ENCODE measurements around the gene VAT1L. TPM values are rescaled to one million over a fixed set of nuclear protein-coding genes. Genes with fewer than 3 reads are reported as not detected.

Gene VAT1L
- total and polyA plus RNA-seq, 4 donors: 0.17 to 0.98 (median 0.26) TPM

GRCh38 chr16:77881355-77882030 lies 93.1 kb downstream of the VAT1L start:
- Histone ChIP-seq H3K27me3 (ENCODE audit: control insufficient read depth in 4 of 4, insufficient read depth in 4 of 4, low read length in 3 of 4) (no peaks in the 10 kb centered on the region), H3K9me3 (ENCODE audit: control insufficient read depth in 4 of 4, low read length in 3 of 4) (no peaks in the 10 kb centered on the region), H3K4me3 (ENCODE audit: low read depth in 1 of 3, low read length in 3 of 3) (no peak overlapping the region), H3K27ac (ENCODE audit: low read depth in 1 of 2, low read length in 2 of 2) (no peak overlapping the region), H3K4me1 (ENCODE audit: control insufficient read depth in 4 of 4, insufficient read depth in 4 of 4, low read length in 3 of 4) (no peaks in the 10 kb centered on the region), H3K36me3 (ENCODE audit: control insufficient read depth in 4 of 4, insufficient read depth in 3 of 4, low read depth in 1 of 4, low read length in 3 of 4) (no peaks in the 10 kb centered on the region), H3K9ac (ENCODE audit: low read depth in 1 of 2, low read length in 2 of 2) (no peak overlapping the region)
- WGBS: 77% methylated on average over 2 of the region's 2 CpGs
- DNase-seq (ENCODE audit: low spot score): no peak
- TF ChIP-seq NR2F2 (IDR thresholded peaks at IDR 0.05) (no peak), GABPA (IDR thresholded peaks at IDR 0.05 in 1 of 2, conservative IDR thresholded peaks at IDR 0.05 in 1 of 2) (no peak), RXRA (IDR thresholded peaks at IDR 0.05) (no peak), CTCF (IDR thresholded peaks at IDR 0.05; ENCODE audit: low read depth, low read length, missing input control) (no peak), SP1 (IDR thresholded peaks at IDR 0.05) (no peak), FOXA1 (IDR thresholded peaks at IDR 0.05) (no peak), FOXA2 (IDR thresholded peaks at IDR 0.05) (no peak)

GRCh38 chr16:77882358-77882757 lies 94.0 kb downstream of the VAT1L start:
- H3K36me3 ChIP-seq (ENCODE audit: control insufficient read depth in 4 of 4, insufficient read depth in 3 of 4, low read depth in 1 of 4, low read length in 3 of 4): no peaks in the 10 kb centered on the region
- no peak overlapping the region for H3K27ac ChIP-seq (ENCODE audit: low read depth in 1 of 2, low read length in 2 of 2)
- no peaks in the 10 kb centered on the region for H3K4me1 ChIP-seq (ENCODE audit: control insufficient read depth in 4 of 4, insufficient read depth in 4 of 4, low read length in 3 of 4)
- H3K27me3 ChIP-seq (ENCODE audit: control insufficient read depth in 4 of 4, insufficient read depth in 4 of 4, low read length in 3 of 4): no peaks in the 10 kb centered on the region
- no peak for DNase-seq (ENCODE audit: low spot score)
- no peaks in the 10 kb centered on the region for H3K9me3 ChIP-seq (ENCODE audit: control insufficient read depth in 4 of 4, low read length in 3 of 4)
- H3K9ac ChIP-seq (ENCODE audit: low read depth in 1 of 2, low read length in 2 of 2): no peak overlapping the region
- H3K4me3 ChIP-seq (ENCODE audit: low read depth in 1 of 3, low read length in 3 of 3): no peak overlapping the region
- TF ChIP-seq MAX (IDR thresholded peaks at IDR 0.05) (no peak), RAD21 (IDR thresholded peaks at IDR 0.05) (no peak), RXRA (IDR thresholded peaks at IDR 0.05) (no peak), GABPA (IDR thresholded peaks at IDR 0.05 in 1 of 2, conservative IDR thresholded peaks at IDR 0.05 in 1 of 2) (no peak), HNF4A (conservative IDR thresholded peaks at IDR 0.05) (no peak), REST (IDR thresholded peaks at IDR 0.05) (no peak), ZBTB33 (IDR thresholded peaks at IDR 0.05) (no peak), NR2F2 (IDR thresholded peaks at IDR 0.05) (no peak), ATF3 (IDR thresholded peaks at IDR 0.05) (no peak), HNF4G (IDR thresholded peaks at IDR 0.05) (no peak), SP1 (IDR thresholded peaks at IDR 0.05) (no peak), TAF1 (conservative IDR thresholded peaks at IDR 0.05) (no peak), FOXA2 (IDR thresholded peaks at IDR 0.05) (no peak), YY1 (IDR thresholded peaks at IDR 0.05) (no peak), JUND (IDR thresholded peaks at IDR 0.05) (no peak), FOXA1 (IDR thresholded peaks at IDR 0.05) (no peak), EGR1 (IDR thresholded peaks at IDR 0.05; ENCODE audit: low read depth in 2 of 2) (no peak)
- 94% methylated on average over 1 of the region's 1 CpG for WGBS
